ENCODE results near the gene DGKI. TPM values are rescaled to one million over a fixed set of nuclear protein-coding genes. Genes with fewer than 3 reads are reported as not detected.

The DGKI gene
- total RNA-seq, 1 experiment from 2014 or later = 0.15 TPM

- no peak for TF ChIP-seq CTCF (IDR thresholded peaks at IDR 0.05 in 2 of 3, conservative IDR thresholded peaks at IDR 0.05 in 1 of 3; ENCODE audit: borderline replicate concordance in 1 of 3, insufficient read depth in 1 of 3, low read depth in 2 of 3, low read length in 2 of 3)
Observed at GRCh38 chr7:137642031-137642430, 204.7 kb downstream of the DGKI start (continued).

GRCh38 chr7:137636376-137636775, 210.4 kb downstream of the DGKI start:
- H3K36me3 ChIP-seq (ENCODE audit: control insufficient read depth in 1 of 2, insufficient read depth in 2 of 2, low read length in 2 of 2) = no peaks in the 10 kb centered on the region
- H3K9me2 ChIP-seq (ENCODE audit: insufficient read depth) = no peaks in the 10 kb centered on the region
- no peaks in the 10 kb centered on the region for H3K79me2 ChIP-seq (ENCODE audit: insufficient read depth, low read length)
- no peak overlapping the region for H3K4me3 ChIP-seq (replicated peaks in 1 of 2; ENCODE audit: low read depth in 1 of 2, low read length in 2 of 2)
- intact Hi-C loops (cut with micrococcal nuclease) = no loop called here
- TF ChIP-seq EZH2 (IDR thresholded peaks at IDR 0.05) (no peak), ZFX (IDR thresholded peaks at IDR 0.05) (no peak), EZH2phosphoT487 (IDR thresholded peaks at IDR 0.05; ENCODE audit: borderline replicate concordance) (no peak), POLR2A (IDR thresholded peaks at IDR 0.05; ENCODE audit: borderline replicate concordance, extremely low read depth, insufficient read depth, insufficient read length) (no peak), REST (IDR thresholded peaks at IDR 0.05; ENCODE audit: low read depth) (no peak), CTCF (IDR thresholded peaks at IDR 0.05 in 2 of 3, conservative IDR thresholded peaks at IDR 0.05 in 1 of 3; ENCODE audit: borderline replicate concordance in 1 of 3, insufficient read depth in 1 of 3, low read depth in 2 of 3, low read length in 2 of 3) (no peak), SIN3A (IDR thresholded peaks at IDR 0.05; ENCODE audit: low read depth) (no peak), YY1 (IDR thresholded peaks at IDR 0.05; ENCODE audit: extremely low read depth, insufficient replicate concordance, low read depth, low read length) (no peak), TCF7L2 (IDR thresholded peaks at IDR 0.05; ENCODE audit: borderline replicate concordance, extremely low read depth, insufficient read depth, insufficient read length) (no peak)
- DNase-seq (ENCODE audit: low read depth, low spot score) = no peak
- RAD21 ChIA-PET (ENCODE audit: low non-redundant PET in 1 of 2, low total read pairs in 2 of 2, uncharacterized antibody in 2 of 2, unreplicated experiment in 2 of 2) = no interaction called here
- H3K9me3 ChIP-seq (ENCODE audit: control insufficient read depth in 1 of 2, insufficient read depth in 1 of 2, low read depth in 1 of 2, low read length in 2 of 2) = no peaks in the 10 kb centered on the region
- POLR2A ChIA-PET = no interaction called here
- no peaks in the 10 kb centered on the region for H4K20me1 ChIP-seq (ENCODE audit: insufficient read depth)
- no peak overlapping the region for H3K9ac ChIP-seq (ENCODE audit: low read length)
- no peak overlapping the region for H3K4me2 ChIP-seq (ENCODE audit: low read length)
- no TSS peak for BruUV-seq (replicated peaks)
- H3K27me3 ChIP-seq (ENCODE audit: insufficient read depth, low read length) = no peaks in the 10 kb centered on the region
- no peak overlapping the region for H2AFZ ChIP-seq (ENCODE audit: low read depth, low read length, poor library complexity, severe bottlenecking)
- H3K4me1 ChIP-seq (ENCODE audit: control insufficient read depth in 1 of 2, insufficient read depth in 2 of 2, low read length in 2 of 2) = no peaks in the 10 kb centered on the region
- CTCF ChIA-PET = interaction anchor here (3.6 kb wide), 1 partner anchor 10 kb away, joined by 14 read pairs; no protein-coding TSS in a partner anchor
- H3K27ac ChIP-seq (ENCODE audit: low read depth, low read length) = no peak overlapping the region
- no peak for ATAC-seq

All from HCT116 (cell line).